GM12878 (cell line): ENCODE data around the gene FLT1. TPM values are rescaled to one million over a fixed set of nuclear protein-coding genes. Genes with fewer than 3 reads are reported as not detected.

ENCODE experiments used
- ATAC-seq: fragments of 200-7000 bp; cut with Tn5 transposase; 3 replicates; pipeline ENCODE4 v1.9.1; 2020; ENCODE audit warnings: mild to moderate bottlenecking, moderate library complexity
- BruUV-seq: library from RNA; stranded (reverse); fragments of 400-500 nt; replicated peaks from 2 replicates; lab custom pipeline; 2021; lab: Mats Ljungman, UMichigan
- CTCF ChIA-PET: fragments of 300-600 bp; sonication (Branson Sonifier 250); formaldehyde crosslinking; extraction: SDS; loops from one replicate; lab custom pipeline; 2021; ENCODE audit warnings: inconsistent platforms; lab: Yijun Ruan, JAX
- POLR2A ChIA-PET: fragments of 350-600 bp; formaldehyde crosslinking; extraction: SDS; loops from one replicate; lab custom pipeline; 2021; ENCODE audit warnings: inconsistent platforms; lab: Charles Lee
- RAD21 ChIA-PET: fragments of 300-600 bp; sonication (Branson Sonifier 250); formaldehyde crosslinking; loops from one replicate; lab custom pipeline; 2023; ENCODE audit warnings: antibody characterized with exemption; ENCODE audit not compliant: unreplicated experiment; lab: Charles Lee
- SMC1A ChIA-PET: fragments of 300-600 bp; sonication (Branson Sonifier 250); formaldehyde crosslinking; loops from one replicate; lab custom pipeline; 2023; ENCODE audit not compliant: unreplicated experiment, uncharacterized antibody; lab: Charles Lee
- DNase-seq: peaks from one replicate; pipeline ENCODE4 v3.0.0-alpha.2; 2011; ENCODE audit warnings: low read depth, low spot score
- FAIRE-seq: peaks from 3 replicates; lab custom pipeline; 2011; peaks lifted over from hg19 to GRCh38; lab: Jason Lieb, UNC
- H2AFZ ChIP-seq: 2 replicates; pipeline ENCODE4 v1.6.0; 2011; ENCODE audit warnings: low read depth, low read length, control low read depth; ENCODE audit not compliant: control insufficient read depth
- H3K27ac ChIP-seq: 2 replicates; pipeline ENCODE4 v1.5.1; 2011; ENCODE audit warnings: control low read depth; ENCODE audit not compliant: control insufficient read depth, insufficient read depth
- H3K27me3 ChIP-seq, 2 experiments: replicated peaks in 1 of 2; 2 replicates each; pipeline versions ENCODE4 v1.6.0 to v1.6.1; 2011; ENCODE audit warnings: low read length in 1 of 2; ENCODE audit not compliant: control insufficient read depth in 2 of 2, insufficient read depth in 2 of 2
- H3K36me3 ChIP-seq, 2 experiments: 2 replicates each; pipeline ENCODE4 v1.5.1; 2011; ENCODE audit warnings: low read length in 1 of 2; ENCODE audit not compliant: control insufficient read depth in 2 of 2, insufficient read depth in 2 of 2
- H3K4me1 ChIP-seq: 2 replicates; pipeline ENCODE4 v1.6.1; 2011; ENCODE audit warnings: mild to moderate bottlenecking, low read length, moderate library complexity, mixed read lengths; ENCODE audit not compliant: control insufficient read depth, insufficient read depth
- H3K4me2 ChIP-seq: 2 replicates; pipeline ENCODE4 v1.6.0; 2011; ENCODE audit warnings: control low read depth; ENCODE audit not compliant: control insufficient read depth, insufficient read depth
- H3K4me3 ChIP-seq: fragments of 200-600 bp; sonication (generic); 2 replicates; pipeline ENCODE4 v1.5.1; 2016
- H3K79me2 ChIP-seq: 2 replicates; pipeline ENCODE4 v1.6.0; 2011; ENCODE audit warnings: low read length; ENCODE audit not compliant: control insufficient read depth, insufficient read depth
- H3K9ac ChIP-seq: 2 replicates; pipeline ENCODE4 v1.8.0; 2011; ENCODE audit warnings: low read length, control low read depth, mixed read lengths; ENCODE audit not compliant: control insufficient read depth, insufficient read depth
- H3K9me3 ChIP-seq: replicated peaks from 3 replicates; pipeline ENCODE4 v1.5.1; 2011; ENCODE audit warnings: mild to moderate bottlenecking, low read length; ENCODE audit not compliant: control insufficient read depth, insufficient read depth
- H4K20me1 ChIP-seq: 2 replicates; pipeline ENCODE4 v1.6.0; 2011; ENCODE audit not compliant: control insufficient read depth, insufficient read depth
- CBX3 ChIP-seq: fragments of 200-600 bp; sonication (generic); IDR thresholded peaks from 2 replicates; pipeline ENCODE4 v1.6.1; 2016; ENCODE audit warnings: low read depth, borderline replicate concordance
- MAX ChIP-seq: IDR thresholded peaks from 2 replicates; pipeline ENCODE4 v1.6.1; 2012; ENCODE audit warnings: low read depth, low read length, improper control_type of control experiment
- NFYB ChIP-seq: IDR thresholded peaks from 2 replicates; pipeline ENCODE4 v1.6.1; 2011; ENCODE audit warnings: low read depth, mild to moderate bottlenecking, low read length, improper control_type of control experiment, moderate library complexity; ENCODE audit not compliant: insufficient read depth
- WGBS: methylation state at CpG from one replicate; pipeline ENCODE4 v1.1.6; 2016; ENCODE audit warnings: low lambda C conversion rate; ENCODE audit not compliant: insufficient replicate concordance, insufficient coverage; ENCODE audit errors: missing lambda C conversion rate; 5-methylcytosine and 5-hydroxymethylcytosine counted together
- in situ Hi-C: fragments of 300-500 bp; cut with MboI; formaldehyde crosslinking; loops from 9 replicates; pipeline ENCODE4 v1.14.3; 2018; ENCODE audit warnings: mixed read lengths
- intact Hi-C: fragments of 100-400 bp; cut with micrococcal nuclease; formaldehyde crosslinking; loops from one replicate; pipeline ENCODE4 v1.14.2; 2022; ENCODE audit not compliant: unreplicated experiment
- polyA plus RNA-seq, 11 experiments: library from polyadenylated mRNA; depleted of rRNA in 4 of 11; unstranded in 6 of 11; stranded (reverse) in 5 of 11; fragments of >200 nt; fragmentation: Nextera tagmentation in 4 of 11; fragmentation: Illumina TruSeq in 1 of 11; extraction: Ambion mirVana in 4 of 11; extraction: Trizol in 1 of 11; gene quantifications; 1 replicate in 1 of 11; 2 replicates in 10 of 11; pipeline versions ENCODE4 v1.2.1 to v1.2.3, GENCODE V29; 2011 to 2016; ENCODE audit warnings: inconsistent platforms in 2 of 11, missing spikeins in 2 of 11, low read depth in 1 of 11
- total RNA-seq, 4 experiments: library from RNA; depleted of rRNA in 3 of 4; stranded (reverse); fragments of >200 nt in 3 of 4; fragmentation: Illumina TruSeq in 1 of 4; extraction: Trizol in 1 of 4; gene quantifications; 2 replicates each; pipeline versions ENCODE4 v1.2.1 to v1.2.3, GENCODE V29; 2013 to 2021

The FLT1 gene
- total and polyA plus RNA-seq, 10 of the 15 experiments (the other 5 are each of a cell fraction or from before 2014, with no cell fraction given): 0.55 to 5.6 (median 0.84) TPM

GRCh38 chr13:28451482-28452217, 43.3 kb downstream of the FLT1 start:
- H3K79me2 ChIP-seq: no peaks in the 10 kb centered on the region
- no TSS peak for BruUV-seq
- intact Hi-C loops (no loop called here), in situ Hi-C loops (no loop called here)
- TF ChIP-seq NFYB: no peak
- TF ChIP-seq MAX: no peak
- TF ChIP-seq CBX3: no peak
- 74% methylated on average over 16 of the region's 21 CpGs for WGBS
- DNase-seq (no peak), ATAC-seq (no peak), FAIRE-seq (no peak)
- POLR2A ChIA-PET: no interaction called here
- H3K27me3 ChIP-seq: no peaks in the 10 kb centered on the region
- SMC1A ChIA-PET: interaction anchor here (2.3 kb wide), 1 partner anchor 9 kb away, joined by 7 read pairs; no protein-coding TSS in a partner anchor
- 0 out of 3 replicates have a peak, but pooled peaks cover 3% of the 10 kb centered on the region for H3K9me3 ChIP-seq
- CTCF ChIA-PET: interaction anchor here (1.5 to 2.3 kb wide), 2 partner anchors 14 to 149 kb away, joined by 3 to 5 read pairs; no protein-coding TSS in a partner anchor
- H2AFZ ChIP-seq: no peak overlapping the region
- H3K27ac ChIP-seq: no peak overlapping the region
- H3K9ac ChIP-seq: no peak overlapping the region
- no peaks in the 10 kb centered on the region for H3K36me3 ChIP-seq
- H3K4me2 ChIP-seq: no peak overlapping the region
- peaks cover 4% of the 10 kb centered on the region for H3K4me1 ChIP-seq
- no peak overlapping the region for H3K4me3 ChIP-seq
- no peaks in the 10 kb centered on the region for H4K20me1 ChIP-seq
- RAD21 ChIA-PET: no interaction called here
